Naive thymus-derived CD8-positive, alpha-beta T cell (primary cell): ENCODE data around the gene CACNA2D3. TPM values are rescaled to one million over a fixed set of nuclear protein-coding genes. Genes with fewer than 3 reads are reported as not detected.

ENCODE experiments used
- ATAC-seq, 2 donors: fragments of 150-1000 bp; cut with Tn5 transposase in 1 of 2; sonication (Bioruptor Pico), chemical (Tn5 transposase) in 1 of 2; 1 replicate in 1 of 2; 2 replicates in 1 of 2; pipeline ENCODE4 v1.10.0; 2021; ENCODE audit warnings: mild to moderate bottlenecking in 2 of 2, moderate library complexity in 2 of 2
- POLR2A ChIA-PET: fragments of 350-600 bp; sonication (Branson Sonifier 250); formaldehyde crosslinking; loops from one replicate; lab custom pipeline; 2021; ENCODE audit warnings: antibody characterized with exemption; lab: Charles Lee
- DNase-seq, 10 donors: peaks; one replicate each; pipeline versions ENCODE4 v3.0.0 to v3.0.0-alpha.2; 2020 to 2022
- H3K27ac Mint-ChIP-seq, 10 donors: one replicate each; pipeline ENCODE4 v1.8.0; 2020 to 2022; ENCODE audit warnings: mild to moderate bottlenecking in 10 of 10, mixed read lengths in 10 of 10, moderate library complexity in 4 of 10, inconsistent platforms in 1 of 10
- H3K27me3 Mint-ChIP-seq, 5 donors: one replicate each; pipeline ENCODE4 v1.8.0; 2021 to 2022; ENCODE audit warnings: mixed read lengths in 5 of 5
- H3K36me3 Mint-ChIP-seq, 3 donors: one replicate each; pipeline ENCODE4 v1.8.0; 2020 to 2022; ENCODE audit warnings: mixed read lengths in 3 of 3, mild to moderate bottlenecking in 2 of 3, inconsistent platforms in 1 of 3
- H3K4me1 Mint-ChIP-seq, 4 donors: one replicate each; pipeline ENCODE4 v1.8.0; 2021 to 2022; ENCODE audit warnings: mixed read lengths in 4 of 4
- H3K4me3 Mint-ChIP-seq, 10 donors: one replicate each; pipeline ENCODE4 v1.8.0; 2020 to 2022; ENCODE audit warnings: mild to moderate bottlenecking in 10 of 10, mixed read lengths in 10 of 10, moderate library complexity in 6 of 10, inconsistent platforms in 1 of 10
- H3K9me3 Mint-ChIP-seq, 9 donors: one replicate each; pipeline ENCODE4 v1.8.0; 2020 to 2022; ENCODE audit warnings: mixed read lengths in 9 of 9, mild to moderate bottlenecking in 3 of 9, inconsistent platforms in 1 of 9, moderate library complexity in 1 of 9
- polyA plus RNA-seq, 3 donors: library from polyadenylated mRNA; unstranded; fragments of 300-500 nt; fragmentation: Illumina TruSeq; gene quantifications; one replicate each; pipeline ENCODE4 v1.2.3, GENCODE V29; 2021
- total RNA-seq, 8 experiments: library from RNA in 2 of 8; stranded (reverse) in 2 of 8; gene quantifications; one replicate each; pipeline ENCODE4 v1.2.3 and lab custom pipeline; 2021 to 2026

The CACNA2D3 gene
- total and polyA plus RNA-seq, 5 experiments from 2014 or later: not detected

DNA sequence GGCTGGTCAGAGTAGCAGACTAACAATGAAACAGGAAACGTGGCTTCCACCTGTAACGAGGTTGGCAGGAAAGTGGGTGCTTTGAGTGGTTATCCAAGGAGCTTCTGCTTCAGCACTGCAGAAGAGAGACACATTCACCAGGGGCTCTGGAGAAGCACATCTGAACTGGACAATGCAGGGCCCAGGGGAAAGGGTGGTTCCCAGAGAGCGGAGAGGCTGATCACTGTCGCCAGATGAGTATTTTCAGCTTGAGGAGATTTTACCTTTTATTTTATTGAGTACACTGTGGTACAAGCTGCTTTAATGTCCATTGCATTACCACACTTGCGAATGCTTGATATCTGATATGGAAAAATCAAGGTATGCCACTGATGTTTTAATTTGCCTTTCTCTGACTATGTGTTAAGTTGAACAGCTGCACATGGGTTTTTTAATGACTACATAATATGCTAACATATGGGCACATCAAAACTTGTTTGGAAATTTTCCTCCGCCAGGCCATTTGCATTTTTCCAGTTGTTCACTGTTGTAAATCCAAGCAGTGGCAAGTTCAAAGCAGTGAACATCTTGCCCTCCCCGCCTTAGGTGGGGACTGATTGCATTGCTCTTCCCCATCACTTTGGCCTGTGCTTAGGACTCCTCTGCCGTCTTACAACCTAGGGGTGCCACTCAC is 753.4 kb downstream of the CACNA2D3 start:
- H3K27ac Mint-ChIP-seq: peak overlapping the region in 1 of 10 donors; percentile 13
- POLR2A ChIA-PET: no interaction called here
- peaks cover 0 to 9% (median 3%) of the 10 kb centered on the region in 5 donors for H3K27me3 Mint-ChIP-seq
- ATAC-seq (no peak), DNase-seq (no peak)
- no peaks in the 10 kb centered on the region for H3K36me3 Mint-ChIP-seq
- H3K9me3 Mint-ChIP-seq: peaks cover 0 to 14% (median 0%) of the 10 kb centered on the region in 9 donors
- H3K4me1 Mint-ChIP-seq: no peaks in the 10 kb centered on the region
- no peak overlapping the region for H3K4me3 Mint-ChIP-seq

DNA sequence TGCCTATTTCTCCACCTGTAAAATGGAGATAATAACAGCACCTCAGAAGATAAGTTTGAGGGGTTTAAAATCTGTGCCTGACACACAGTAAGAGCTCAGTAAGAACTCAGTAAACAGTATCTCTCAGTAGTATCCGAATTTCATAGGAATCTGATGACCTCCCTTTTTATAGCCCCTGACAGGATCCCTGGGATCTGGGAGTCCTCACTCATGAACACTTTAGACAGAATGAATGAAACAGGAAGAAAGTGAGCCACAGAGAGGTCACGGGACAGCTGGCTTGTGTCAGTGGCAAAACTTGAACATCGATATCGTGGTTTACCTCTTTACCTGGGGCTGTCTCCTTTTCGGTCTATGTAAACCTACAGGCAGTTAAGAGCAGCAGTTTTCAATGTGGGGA is 754.3 kb downstream of the CACNA2D3 start:
- Mint-ChIP-seq H3K36me3 (no peaks in the 10 kb centered on the region), H3K27ac (peak overlapping the region in 1 of 10 donors; percentile 24), H3K4me1 (no peaks in the 10 kb centered on the region), H3K9me3 (peaks cover 0 to 14% (median 0%) of the 10 kb centered on the region in 9 donors), H3K4me3 (no peak overlapping the region), H3K27me3 (peaks cover 0 to 9% (median 2%) of the 10 kb centered on the region in 5 donors)
- ATAC-seq (no peak), DNase-seq (no peak)
- POLR2A ChIA-PET: no interaction called here

DNA sequence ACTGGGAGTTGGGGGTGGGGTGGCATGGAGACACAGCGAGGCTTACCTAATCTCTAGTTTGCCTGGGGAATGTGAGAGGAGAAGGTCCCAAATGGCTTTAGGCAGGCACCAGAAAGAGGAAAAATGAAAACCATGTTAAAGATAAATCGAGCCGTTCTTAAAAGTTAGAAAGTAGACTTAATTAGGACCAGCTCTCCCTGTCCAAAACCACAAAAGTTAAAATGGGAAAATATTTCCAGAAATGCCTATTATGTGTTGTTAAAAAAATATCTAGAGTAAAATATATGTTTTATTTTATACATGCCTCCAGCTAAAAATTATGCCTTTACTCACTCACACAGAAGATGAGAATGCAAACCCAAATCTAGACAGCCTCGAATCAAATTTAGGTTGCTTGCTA is 755.4 kb downstream of the CACNA2D3 start:
- Mint-ChIP-seq H3K36me3 (no peaks in the 10 kb centered on the region), H3K4me1 (no peaks in the 10 kb centered on the region), H3K27me3 (peaks cover 0 to 9% (median 0%) of the 10 kb centered on the region in 5 donors), H3K9me3 (peaks cover 0 to 6% (median 0%) of the 10 kb centered on the region in 9 donors), H3K27ac (no peak overlapping the region), H3K4me3 (no peak overlapping the region)
- POLR2A ChIA-PET: no interaction called here
- DNase-seq (no peak), ATAC-seq (no peak)

DNA sequence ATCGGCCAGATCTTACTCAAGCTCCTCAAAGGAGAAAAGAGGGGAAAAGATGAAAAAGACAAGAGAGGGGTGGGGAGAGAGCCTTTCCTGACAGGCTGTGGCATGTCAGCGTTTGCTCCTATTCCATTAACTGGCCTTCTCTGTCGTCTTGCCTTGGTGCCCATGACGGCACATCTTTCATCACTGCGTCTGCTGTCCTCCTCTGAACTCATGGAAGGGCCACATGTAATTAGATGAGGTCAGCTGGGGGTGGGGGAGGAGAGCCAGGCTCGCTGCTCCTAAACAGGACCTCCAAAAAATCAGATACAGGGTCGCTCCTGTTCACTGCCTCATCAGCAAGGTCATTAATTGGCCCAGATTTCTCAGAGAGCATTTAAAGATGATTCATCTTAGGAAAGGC is 755.8 kb downstream of the CACNA2D3 start:
- DNase-seq (no peak), ATAC-seq (no peak)
- Mint-ChIP-seq H3K4me1 (no peaks in the 10 kb centered on the region), H3K36me3 (no peaks in the 10 kb centered on the region), H3K4me3 (no peak overlapping the region), H3K9me3 (peaks cover 0 to 6% (median 0%) of the 10 kb centered on the region in 9 donors), H3K27ac (no peak overlapping the region), H3K27me3 (peaks cover 0 to 9% (median 0%) of the 10 kb centered on the region in 5 donors)
- POLR2A ChIA-PET: no interaction called here

DNA sequence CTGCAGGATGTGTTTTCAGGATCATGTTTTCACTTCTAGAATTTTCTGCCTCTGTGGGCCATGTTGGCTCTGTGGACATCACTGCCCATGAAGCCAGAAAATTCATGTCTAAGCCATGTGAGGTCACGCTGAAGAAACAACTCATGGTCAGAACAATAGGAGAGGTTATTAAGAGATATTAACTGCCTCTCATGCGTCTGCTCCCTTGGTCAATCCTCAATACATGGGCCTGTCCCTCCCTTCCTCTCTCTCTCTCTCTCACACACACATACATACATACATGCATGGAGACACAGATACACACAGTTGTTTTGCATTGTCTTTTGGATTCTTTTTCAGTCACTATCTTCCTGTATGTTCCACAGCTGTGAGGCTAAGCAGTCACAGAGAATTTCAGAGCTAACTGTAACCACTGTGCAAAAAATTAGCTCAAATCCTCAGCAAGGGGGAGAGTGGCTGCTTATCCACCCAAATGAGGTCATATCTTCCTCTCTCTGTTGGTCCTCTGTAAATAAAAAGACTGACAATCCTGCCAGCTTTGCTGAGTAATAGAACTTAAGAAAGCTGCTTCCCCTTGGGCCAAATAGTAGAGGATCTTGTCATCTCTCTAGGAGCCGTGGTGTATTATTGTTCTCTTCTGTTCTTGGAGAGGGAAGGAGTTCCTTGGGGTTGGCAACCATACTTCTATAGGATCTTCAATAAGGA is 759.9 kb downstream of the CACNA2D3 start:
- H3K4me1 Mint-ChIP-seq: no peaks in the 10 kb centered on the region
- H3K9me3 Mint-ChIP-seq: peaks cover 0 to 3% (median 0%) of the 10 kb centered on the region in 9 donors
- peaks cover 0 to 10% (median 4%) of the 10 kb centered on the region in 5 donors for H3K27me3 Mint-ChIP-seq
- POLR2A ChIA-PET: no interaction called here
- H3K27ac Mint-ChIP-seq: no peak overlapping the region
- DNase-seq (no peak), ATAC-seq (no peak)
- H3K36me3 Mint-ChIP-seq: no peaks in the 10 kb centered on the region
- H3K4me3 Mint-ChIP-seq: no peak overlapping the region

DNA sequence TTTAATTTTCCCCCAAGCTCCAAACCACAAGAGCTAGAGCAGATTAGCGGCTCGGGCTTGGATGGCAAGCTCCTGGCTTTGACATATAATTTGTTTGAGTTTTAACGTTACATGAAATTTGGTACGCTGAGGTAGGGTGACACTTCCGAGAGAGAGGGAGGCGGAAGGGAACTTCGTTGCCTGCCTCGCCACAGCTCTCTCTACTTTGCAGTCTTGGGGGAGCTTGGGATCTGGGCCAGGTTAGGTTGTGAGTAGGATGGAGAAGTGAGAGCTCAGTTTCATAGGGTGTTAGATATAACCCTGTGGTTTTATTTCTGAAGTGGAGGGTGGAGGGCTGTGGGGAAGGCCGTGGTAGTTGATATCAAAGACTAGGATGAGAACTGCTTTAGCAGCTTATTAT is 765.8 kb downstream of the CACNA2D3 start:
- POLR2A ChIA-PET: no interaction called here
- DNase-seq (no peak), ATAC-seq (no peak)
- peaks cover 0 to 11% (median 0%) of the 10 kb centered on the region in 9 donors for H3K9me3 Mint-ChIP-seq
- no peak overlapping the region for H3K27ac Mint-ChIP-seq
- H3K4me1 Mint-ChIP-seq: no peaks in the 10 kb centered on the region
- peaks cover 0 to 16% (median 1%) of the 10 kb centered on the region in 5 donors for H3K27me3 Mint-ChIP-seq
- H3K4me3 Mint-ChIP-seq: no peak overlapping the region
- no peaks in the 10 kb centered on the region for H3K36me3 Mint-ChIP-seq

DNA sequence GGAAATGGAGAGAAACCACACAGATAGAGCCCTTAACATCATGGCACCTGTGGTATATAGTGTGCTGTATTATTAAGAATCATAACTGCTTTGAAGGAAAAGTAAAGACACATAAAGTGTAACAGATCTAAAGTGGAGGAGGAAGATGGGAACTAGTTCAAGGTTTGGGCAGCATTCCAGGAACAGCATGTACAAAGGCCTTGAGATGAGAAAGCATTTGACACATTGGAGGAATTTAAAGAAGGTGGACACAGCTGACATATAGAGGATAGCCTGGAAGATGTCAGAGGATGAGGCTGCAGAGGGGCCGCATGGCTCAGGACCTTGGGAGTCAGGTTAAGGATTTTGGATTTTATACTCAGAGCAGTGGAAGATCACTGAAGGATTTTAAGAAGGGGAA is 766.5 kb downstream of the CACNA2D3 start:
- ATAC-seq (no peak), DNase-seq (no peak)
- Mint-ChIP-seq H3K4me1 (no peaks in the 10 kb centered on the region), H3K4me3 (no peak overlapping the region), H3K27me3 (peaks cover 0 to 11% (median 1%) of the 10 kb centered on the region in 5 donors), H3K27ac (no peak overlapping the region), H3K9me3 (peaks cover 0 to 11% (median 0%) of the 10 kb centered on the region in 9 donors), H3K36me3 (no peaks in the 10 kb centered on the region)
- POLR2A ChIA-PET: no interaction called here

DNA sequence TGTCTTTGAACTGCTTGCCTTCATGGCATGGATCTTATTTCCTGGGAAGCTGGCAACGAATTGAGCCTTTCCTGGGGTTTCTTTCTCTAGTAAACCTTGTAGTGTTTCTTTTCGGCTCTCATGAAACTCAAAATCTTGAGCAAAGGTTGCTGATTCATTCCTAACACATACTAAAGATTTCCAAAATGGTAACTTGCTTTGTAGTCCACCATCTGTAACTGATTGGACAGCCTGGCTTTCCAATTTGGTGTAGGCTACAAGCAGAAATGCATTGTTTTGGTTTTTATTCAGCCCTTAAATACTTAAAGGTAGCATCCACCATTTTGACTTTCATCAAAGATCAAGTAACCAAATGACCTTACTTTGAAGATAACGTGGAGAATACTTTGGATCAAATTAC is 767.4 kb downstream of the CACNA2D3 start:
- ATAC-seq: no peak
- DNase-seq: no peak
- Mint-ChIP-seq H3K27me3 (peaks cover 0 to 6% (median 1%) of the 10 kb centered on the region in 5 donors), H3K4me3 (no peak overlapping the region), H3K9me3 (peaks cover 0 to 11% (median 0%) of the 10 kb centered on the region in 9 donors), H3K36me3 (no peaks in the 10 kb centered on the region), H3K4me1 (no peaks in the 10 kb centered on the region), H3K27ac (no peak overlapping the region)
- POLR2A ChIA-PET: no interaction called here

DNA sequence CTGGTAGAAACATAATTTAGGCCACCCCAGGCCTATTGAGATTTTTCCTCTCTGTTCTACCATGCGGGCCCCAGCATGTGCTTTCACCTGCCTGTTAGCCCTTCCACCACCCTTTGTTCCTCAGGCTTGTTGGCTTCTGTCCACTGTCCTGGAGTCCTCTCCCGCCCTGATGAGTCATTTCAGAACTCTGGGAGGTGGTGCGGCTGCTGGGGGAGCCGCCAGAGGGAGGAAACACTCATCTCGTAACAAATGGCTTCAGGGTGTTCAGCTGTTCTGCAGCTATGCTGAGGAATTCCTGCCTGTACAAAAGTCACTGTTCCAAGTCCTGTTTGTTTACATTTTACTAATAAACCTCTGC is 769.2 kb downstream of the CACNA2D3 start:
- H3K9me3 Mint-ChIP-seq: peaks cover 0 to 11% (median 0%) of the 10 kb centered on the region in 9 donors
- H3K27me3 Mint-ChIP-seq: peaks cover 0 to 6% (median 1%) of the 10 kb centered on the region in 5 donors
- H3K36me3 Mint-ChIP-seq: no peaks in the 10 kb centered on the region
- H3K4me3 Mint-ChIP-seq: no peak overlapping the region
- DNase-seq (no peak), ATAC-seq (no peak)
- no peak overlapping the region for H3K27ac Mint-ChIP-seq
- POLR2A ChIA-PET: no interaction called here
- H3K4me1 Mint-ChIP-seq: no peaks in the 10 kb centered on the region

DNA sequence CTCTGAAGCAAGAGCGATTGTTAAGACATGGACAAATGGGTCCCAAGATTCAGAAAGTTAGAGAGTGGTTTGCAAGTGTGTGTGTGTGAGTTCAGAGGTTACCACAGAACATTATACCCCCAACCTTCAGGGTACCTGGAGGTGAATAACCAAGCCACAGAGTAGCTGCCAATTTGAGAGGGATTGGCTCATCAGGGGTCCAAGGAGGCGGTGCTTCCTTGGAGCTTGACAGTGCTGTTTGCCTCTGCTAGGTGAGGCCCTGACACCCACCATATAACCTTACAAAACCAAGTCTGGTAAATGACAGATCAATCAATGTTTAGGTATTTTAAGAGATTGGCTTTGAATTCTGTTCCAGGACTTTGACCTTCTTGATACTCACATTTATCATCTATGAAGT is 769.8 kb downstream of the CACNA2D3 start:
- no peaks in the 10 kb centered on the region for H3K36me3 Mint-ChIP-seq
- peaks cover 0 to 6% (median 1%) of the 10 kb centered on the region in 5 donors for H3K27me3 Mint-ChIP-seq
- no peak for DNase-seq
- no peak for ATAC-seq
- H3K4me1 Mint-ChIP-seq: no peaks in the 10 kb centered on the region
- POLR2A ChIA-PET: no interaction called here
- peaks cover 0 to 11% (median 0%) of the 10 kb centered on the region in 9 donors for H3K9me3 Mint-ChIP-seq
- no peak overlapping the region for H3K4me3 Mint-ChIP-seq
- H3K27ac Mint-ChIP-seq: no peak overlapping the region

DNA sequence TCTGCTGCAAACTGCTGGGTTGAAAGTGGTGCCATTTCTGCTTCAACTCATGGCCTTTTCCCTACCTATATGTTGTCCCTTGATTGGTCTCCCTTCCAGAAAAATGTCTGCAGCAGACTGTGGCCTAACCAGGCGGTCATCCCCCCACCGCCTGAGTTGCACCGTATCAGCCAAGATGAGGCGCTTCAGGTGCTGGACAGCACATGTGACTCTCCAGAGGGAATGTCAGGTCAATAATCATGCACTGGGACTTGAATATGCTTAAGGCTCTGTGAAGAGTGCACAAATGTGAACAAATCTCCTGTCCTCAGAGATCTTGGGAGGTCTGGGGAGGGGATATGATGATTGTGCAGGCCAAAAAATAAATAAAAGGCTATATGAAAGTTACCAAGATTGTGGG is 773.3 kb downstream of the CACNA2D3 start:
- H3K36me3 Mint-ChIP-seq: no peaks in the 10 kb centered on the region
- H3K4me1 Mint-ChIP-seq: no peaks in the 10 kb centered on the region
- no peak overlapping the region for H3K27ac Mint-ChIP-seq
- ATAC-seq: no peak
- no peak overlapping the region for H3K4me3 Mint-ChIP-seq
- H3K27me3 Mint-ChIP-seq: no peaks in the 10 kb centered on the region
- DNase-seq: no peak
- POLR2A ChIA-PET: no interaction called here
- peaks cover 0 to 2% (median 0%) of the 10 kb centered on the region in 9 donors for H3K9me3 Mint-ChIP-seq

DNA sequence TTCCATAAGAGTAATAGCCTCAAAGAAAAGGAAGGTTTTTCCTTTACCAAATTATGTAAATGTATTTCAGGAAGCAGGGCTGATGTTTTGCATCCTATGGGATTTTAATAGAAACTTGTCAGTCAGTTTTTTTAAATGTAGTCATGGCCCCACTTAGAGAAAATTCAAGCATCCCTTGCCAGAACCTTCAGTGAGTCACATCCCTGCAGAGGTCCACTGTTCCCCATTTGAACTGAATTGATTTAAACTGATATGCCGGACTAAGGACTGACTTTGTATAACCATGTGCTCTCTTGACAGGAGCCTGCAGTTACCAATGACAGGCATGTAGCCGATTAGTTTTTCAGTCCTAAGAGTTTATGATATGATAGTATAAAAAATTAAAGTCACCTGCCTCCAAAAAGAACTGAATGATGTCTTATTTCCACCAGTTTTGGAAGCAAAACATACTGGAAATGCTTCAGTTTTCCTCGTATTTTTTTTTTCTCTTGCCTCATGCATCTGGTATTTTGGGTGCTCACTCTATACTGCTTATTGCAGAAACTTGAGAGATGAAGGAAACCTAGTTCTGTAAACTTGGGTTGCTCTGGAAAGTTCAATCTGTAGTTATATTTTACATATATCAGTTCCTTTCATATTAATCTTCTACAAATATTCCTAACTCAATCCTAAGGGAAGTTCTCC is 774.8 kb downstream of the CACNA2D3 start:
- peaks cover 0 to 4% (median 0%) of the 10 kb centered on the region in 9 donors for H3K9me3 Mint-ChIP-seq
- H3K4me1 Mint-ChIP-seq: no peaks in the 10 kb centered on the region
- H3K36me3 Mint-ChIP-seq: no peaks in the 10 kb centered on the region
- no peak for DNase-seq
- no peak for ATAC-seq
- no peaks in the 10 kb centered on the region for H3K27me3 Mint-ChIP-seq
- no peak overlapping the region for H3K4me3 Mint-ChIP-seq
- POLR2A ChIA-PET: no interaction called here
- H3K27ac Mint-ChIP-seq: no peak overlapping the region

DNA sequence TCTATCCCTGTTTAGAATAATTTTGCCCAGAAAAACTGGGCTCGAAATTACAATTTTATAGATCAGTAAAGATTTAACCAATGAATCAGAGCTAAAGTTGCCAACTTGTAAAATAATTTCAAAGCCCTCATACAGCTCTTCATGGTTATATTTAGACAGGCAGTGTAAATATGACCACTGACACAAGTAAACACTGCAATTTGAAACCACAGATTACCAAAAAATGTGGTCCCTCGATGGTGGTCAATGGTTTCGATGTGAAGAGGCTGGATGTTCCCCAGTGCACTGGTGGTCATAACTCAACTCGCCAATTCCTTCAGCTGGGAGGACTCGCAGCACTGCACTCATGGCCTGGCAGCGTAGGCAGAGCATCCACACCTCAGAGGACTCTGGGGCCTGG is 776.9 kb downstream of the CACNA2D3 start:
- POLR2A ChIA-PET: no interaction called here
- no peak for DNase-seq
- H3K4me3 Mint-ChIP-seq: no peak overlapping the region
- peaks cover 0 to 4% (median 0%) of the 10 kb centered on the region in 9 donors for H3K9me3 Mint-ChIP-seq
- H3K36me3 Mint-ChIP-seq: no peaks in the 10 kb centered on the region
- H3K27me3 Mint-ChIP-seq: peaks cover 0 to 2% (median 0%) of the 10 kb centered on the region in 5 donors
- no peak for ATAC-seq
- H3K27ac Mint-ChIP-seq: no peak overlapping the region
- H3K4me1 Mint-ChIP-seq: no peaks in the 10 kb centered on the region
